Psoas muscle (tissue), 8 donors: ENCODE measurements around the gene FNDC3A. TPM values are rescaled to one million over a fixed set of nuclear protein-coding genes. Genes with fewer than 3 reads are reported as not detected.

Experiments
- ATAC-seq, 4 donors: fragments of 200-7000 bp; cut with Tn5 transposase; one replicate each; pipeline ENCODE4 v1.9.1; 2020; ENCODE audit warnings: moderate library complexity in 3 of 4, mild to moderate bottlenecking in 2 of 4
- DNase-seq, 2 donors: peaks; one replicate each; pipeline ENCODE4 v3.0.0-alpha.2; 2020
- H3K27ac ChIP-seq: fragments of 200-600 bp; one replicate; pipeline ENCODE4 v1.8.0; 2022
- H3K27me3 ChIP-seq, 3 donors: fragments of 200-600 bp in 1 of 3; one replicate each; pipeline versions ENCODE4 v1.6.1 to v1.8.0; 2013 to 2022; ENCODE audit warnings: low read length in 2 of 3, mild to moderate bottlenecking in 2 of 3, moderate library complexity in 1 of 3; ENCODE audit not compliant: insufficient read depth in 3 of 3
- H3K36me3 ChIP-seq, 2 donors: fragments of 200-600 bp in 1 of 2; one replicate each; pipeline versions ENCODE4 v1.6.1 to v1.8.0; 2013 to 2022; ENCODE audit warnings: low read depth in 1 of 2, mild to moderate bottlenecking in 1 of 2, moderate library complexity in 1 of 2; ENCODE audit not compliant: insufficient read depth in 1 of 2
- H3K4me1 ChIP-seq: fragments of 200-600 bp; one replicate; pipeline ENCODE4 v1.8.0; 2022
- H3K4me3 ChIP-seq: fragments of 200-600 bp; one replicate; pipeline ENCODE4 v1.8.0; 2022; ENCODE audit warnings: mild to moderate bottlenecking
- H3K9me3 ChIP-seq: fragments of 200-600 bp; one replicate; pipeline ENCODE4 v1.8.0; 2022
- CTCF ChIP-seq: fragments of 200-600 bp; IDR thresholded peaks from one replicate; pipeline ENCODE4 v1.8.0; 2022; ENCODE audit warnings: antibody characterized with exemption
- WGBS, 3 donors: extraction: QIAGEN DNeasy Blood & Tissue Kit; methylation state at CpG; one replicate each; pipeline versions ENCODE4 v1.1.6 to v1.1.7; 2013; 5-methylcytosine and 5-hydroxymethylcytosine counted together
- intact Hi-C, 2 donors: fragments of 100-400 bp; cut with DNase I; formaldehyde crosslinking; loops; one replicate each; pipeline versions ENCODE4 v1.11.0 to v1.14.2; 2022
- polyA plus RNA-seq, 3 donors: library from polyadenylated mRNA; stranded (reverse); fragments of 200-250 nt; gene quantifications; one replicate each; pipeline ENCODE4 v1.2.3, GENCODE V29; 2013
- total RNA-seq, 4 donors: library from RNA; stranded (reverse); fragmentation: NEBNext Ultra II Directional in 2 of 4; extraction: Animal tissue kit (Norgen Biotek cat#: 25700) in 2 of 4; gene quantifications; one replicate each; pipeline versions ENCODE4 v1.2.1 to v1.2.4, GENCODE V29; 2021 to 2023
- donor health status: healthy with polysubstance abuse.
- donor health status: DM: no; HTN: no; CAD: no; lungs with moderate emphysema.
- donor health status: Bipolar disorder and iron deficiency.
- donor health status: healthy.
- donor health status: DM: yes; HTN: yes; CAD: no.
- donor health status: DM: no; HTN: no; CAD: no.
- donor health status: DM: no; HTN: no; CAD: no.
- donor health status: DM: yes; HTN: yes; CAD: no.

FNDC3A gene
- total and polyA plus RNA-seq, 7 donors = 4.4 to 18.6 (median 10.5) TPM

- Histone ChIP-seq H3K27me3 (no peaks in the 10 kb centered on the region), H3K36me3 (peaks cover 0 to 89% of the 10 kb centered on the region in 2 donors), H3K4me1 (no peaks in the 10 kb centered on the region), H3K9me3 (no peaks in the 10 kb centered on the region), H3K4me3 (no peak overlapping the region), H3K27ac (no peak overlapping the region)
- no peak for DNase-seq
- no peak for ATAC-seq
- no peak for TF ChIP-seq CTCF
- intact Hi-C loops = no loop called here
- 77 to 86% (median 78%) methylated on average over 4 of the region's 4 CpGs for WGBS, 3 donors
Measured at GRCh38 chr13:49184621-49185020, 208.9 kb downstream of the FNDC3A start.

GRCh38 chr13:49185264-49185663, 209.6 kb downstream of the FNDC3A start:
- DNase-seq (no peak), ATAC-seq (no peak)
- no peak for TF ChIP-seq CTCF
- H3K27ac ChIP-seq = no peak overlapping the region
- no peaks in the 10 kb centered on the region for H3K9me3 ChIP-seq
- 71 to 77% (median 76%) methylated on average over 1 of the region's 1 CpG for WGBS, 3 donors
- H3K36me3 ChIP-seq = peaks cover 0 to 89% of the 10 kb centered on the region in 2 donors
- H3K4me3 ChIP-seq = no peak overlapping the region
- H3K27me3 ChIP-seq = no peaks in the 10 kb centered on the region
- intact Hi-C loops = no loop called here
- H3K4me1 ChIP-seq = no peaks in the 10 kb centered on the region

- ATAC-seq = no peak
- Histone ChIP-seq H3K4me3 (no peak overlapping the region), H3K9me3 (no peaks in the 10 kb centered on the region), H3K4me1 (no peaks in the 10 kb centered on the region), H3K27me3 (no peaks in the 10 kb centered on the region), H3K27ac (no peak overlapping the region), H3K36me3 (peaks cover 0 to 95% of the 10 kb centered on the region in 2 donors)
- no peak for TF ChIP-seq CTCF
- 88 to 94% (median 93%) methylated on average over 2 of the region's 2 CpGs for WGBS, 3 donors
- DNase-seq = no peak
- intact Hi-C loops = no loop called here
Measured at GRCh38 chr13:49190901-49191300, 215.2 kb downstream of the FNDC3A start.

- no peaks in the 10 kb centered on the region for H3K27me3 ChIP-seq
- no peaks in the 10 kb centered on the region for H3K4me1 ChIP-seq
- H3K4me3 ChIP-seq = no peak overlapping the region
- no peak overlapping the region for H3K27ac ChIP-seq
- intact Hi-C loops = no loop called here
- WGBS, 3 donors = 92 to 95% (median 92%) methylated on average over 3 of the region's 3 CpGs
- no peaks in the 10 kb centered on the region for H3K9me3 ChIP-seq
- peaks cover 0 to 86% of the 10 kb centered on the region in 2 donors for H3K36me3 ChIP-seq
- DNase-seq = no peak
- ATAC-seq = no peak
- no peak for TF ChIP-seq CTCF
Measured at GRCh38 chr13:49206641-49207040, 230.9 kb downstream of the FNDC3A start.

GRCh38 chr13:49208619-49209018, 232.9 kb downstream of the FNDC3A start:
- H3K9me3 ChIP-seq = no peaks in the 10 kb centered on the region
- no peak overlapping the region for H3K27ac ChIP-seq
- peaks cover 0 to 66% of the 10 kb centered on the region in 2 donors for H3K36me3 ChIP-seq
- ATAC-seq (no peak), DNase-seq (no peak)
- H3K4me3 ChIP-seq = no peak overlapping the region
- no peaks in the 10 kb centered on the region for H3K4me1 ChIP-seq
- no peak for TF ChIP-seq CTCF
- intact Hi-C loops = no loop called here
- 96 to 99% (median 96%) methylated on average over 4 of the region's 4 CpGs for WGBS, 3 donors
- no peaks in the 10 kb centered on the region for H3K27me3 ChIP-seq
